Body of pancreas (tissue), 4 donors: ENCODE results near the gene EP400. TPM values are rescaled to one million over a fixed set of nuclear protein-coding genes. Genes with fewer than 3 reads are reported as not detected.

ENCODE experiments used
- ATAC-seq: fragments of 150-250 bp; one replicate; pipeline ENCODE4 v1.9.1; 2016
- DNase-seq, 4 donors: peaks; one replicate each; pipeline ENCODE4 v3.0.0-alpha.2; 2019
- H3K27ac ChIP-seq, 4 donors: fragments of 200-600 bp; sonication (generic); 1 replicate in 3 of 4; 2 replicates in 1 of 4; pipeline versions ENCODE4 v1.5.1 to v1.6.1; 2016 to 2019; ENCODE audit warnings: mild to moderate bottlenecking in 1 of 4, mixed read lengths in 1 of 4, moderate library complexity in 1 of 4
- H3K27me3 ChIP-seq, 2 donors: fragments of 200-600 bp; sonication (generic); one replicate each; pipeline ENCODE4 v1.6.0; 2016; ENCODE audit warnings: mild to moderate bottlenecking in 1 of 2
- H3K36me3 ChIP-seq, 2 donors: fragments of 200-600 bp; sonication (generic); replicated peaks in 1 of 2; 2 replicates each; pipeline ENCODE4 v1.5.1; 2016; ENCODE audit warnings: low read depth in 2 of 2; ENCODE audit not compliant: insufficient read depth in 1 of 2
- H3K4me1 ChIP-seq: fragments of 200-600 bp; sonication (generic); one replicate; pipeline ENCODE4 v1.6.0; 2016
- H3K4me3 ChIP-seq, 2 donors: fragments of 200-600 bp; sonication (generic); 1 replicate in 1 of 2; 2 replicates in 1 of 2; pipeline ENCODE4 v1.5.1; 2016 to 2019
- H3K9me3 ChIP-seq, 3 donors: fragments of 200-600 bp; sonication (generic); 1 replicate in 2 of 3; 2 replicates in 1 of 3; pipeline ENCODE4 v1.5.1; 2016
- CTCF ChIP-seq, 7 experiments: fragments of 450-650 bp in 4 of 7; fragments of 200-600 bp in 3 of 7; sonication (generic) in 3 of 7; IDR thresholded peaks; one replicate each; pipeline ENCODE4 v1.5.1; 2016 to 2019; ENCODE audit warnings: antibody characterized with exemption in 7 of 7
- POLR2A ChIP-seq, 3 donors: fragments of 450-650 bp; IDR thresholded peaks; one replicate each; pipeline ENCODE4 v1.6.1; 2016; ENCODE audit warnings: antibody characterized with exemption in 3 of 3, mild to moderate bottlenecking in 2 of 3
- WGBS, 2 donors: methylation state at CpG; one replicate each; pipeline ENCODE4 v1.1.5; 2017; 5-methylcytosine and 5-hydroxymethylcytosine counted together
- intact Hi-C: fragments of 100-400 bp; cut with DNase I; formaldehyde crosslinking; loops from one replicate; pipeline ENCODE4 v1.15.1; 2023
- total RNA-seq, 2 donors: library from RNA; depleted of rRNA; stranded (reverse); fragments of >200 nt; gene quantifications; one replicate each; pipeline ENCODE4 v1.1.0, GENCODE V29; 2016

EP400 gene
- total RNA-seq, 2 donors from 2014 or later: 20.5 to 22.4 TPM

GRCh38 chr12:132024758-132025157 lies 75.0 kb downstream of the EP400 start:
- H3K27ac ChIP-seq: no peak overlapping the region
- DNase-seq (no peak), ATAC-seq (no peak)
- peaks cover 20 to 56% of the 10 kb centered on the region in 2 donors for H3K36me3 ChIP-seq
- 82 to 89% methylated on average over 11 of the region's 11 CpGs for WGBS, 2 donors
- no peak overlapping the region for H3K4me3 ChIP-seq
- H3K9me3 ChIP-seq: no peaks in the 10 kb centered on the region
- H3K4me1 ChIP-seq: no peaks in the 10 kb centered on the region
- TF ChIP-seq CTCF (IDR thresholded peaks at IDR 0.05) (no peak), POLR2A (IDR thresholded peaks at IDR 0.05) (no peak)
- intact Hi-C loops: no loop called here
- no peaks in the 10 kb centered on the region for H3K27me3 ChIP-seq

- Histone ChIP-seq H3K4me3 (no peak overlapping the region), H3K27me3 (no peaks in the 10 kb centered on the region), H3K4me1 (no peaks in the 10 kb centered on the region), H3K27ac (no peak overlapping the region), H3K36me3 (peaks cover 20 to 56% of the 10 kb centered on the region in 2 donors), H3K9me3 (no peaks in the 10 kb centered on the region)
- DNase-seq (no peak), ATAC-seq (no peak)
- no peak for TF ChIP-seq POLR2A (IDR thresholded peaks at IDR 0.05)
- TF ChIP-seq CTCF (IDR thresholded peaks at IDR 0.05): no peak
- 96 to 98% methylated on average over 14 of the region's 14 CpGs for WGBS, 2 donors
- intact Hi-C loops: no loop called here
Measured at GRCh38 chr12:132025526-132025925, 75.8 kb downstream of the EP400 start.

- peaks cover 20 to 58% of the 10 kb centered on the region in 2 donors for H3K36me3 ChIP-seq
- WGBS, 2 donors: 92 to 93% methylated on average over 13 of the region's 13 CpGs
- TF ChIP-seq CTCF (IDR thresholded peaks at IDR 0.05): no peak
- no peak for TF ChIP-seq POLR2A (IDR thresholded peaks at IDR 0.05)
- no peak overlapping the region for H3K27ac ChIP-seq
- no peak overlapping the region for H3K4me3 ChIP-seq
- no peaks in the 10 kb centered on the region for H3K4me1 ChIP-seq
- no peaks in the 10 kb centered on the region for H3K27me3 ChIP-seq
- intact Hi-C loops: no loop called here
- no peak for ATAC-seq
- H3K9me3 ChIP-seq: no peaks in the 10 kb centered on the region
- no peak for DNase-seq
Measured at GRCh38 chr12:132026061-132026795, 76.5 kb downstream of the EP400 start.

GRCh38 chr12:132026796-132027500 lies 77.2 kb downstream of the EP400 start:
- DNase-seq: no peak
- Histone ChIP-seq H3K4me1 (no peaks in the 10 kb centered on the region), H3K27me3 (no peaks in the 10 kb centered on the region), H3K4me3 (no peak overlapping the region), H3K9me3 (no peaks in the 10 kb centered on the region), H3K27ac (no peak overlapping the region), H3K36me3 (peaks cover 20 to 57% of the 10 kb centered on the region in 2 donors)
- 90 to 92% methylated on average over 14 to 18 of the region's 18 CpGs for WGBS, 2 donors
- ATAC-seq: no peak
- intact Hi-C loops: no loop called here
- no peak for TF ChIP-seq POLR2A (IDR thresholded peaks at IDR 0.05)
- no peak for TF ChIP-seq CTCF (IDR thresholded peaks at IDR 0.05)
